Naive thymus-derived CD4-positive, alpha-beta T cell (primary cell): ENCODE results near the gene GRPEL1. TPM values are rescaled to one million over a fixed set of nuclear protein-coding genes. Genes with fewer than 3 reads are reported as not detected.

Experiments
- ATAC-seq: fragments of 150-1000 bp; cut with Tn5 transposase; 2 replicates; pipeline ENCODE4 v1.10.0; 2021; ENCODE audit warnings: mild to moderate bottlenecking, moderate library complexity
- CTCF ChIA-PET: fragments of 350-600 bp; sonication (Branson Sonifier 250); formaldehyde crosslinking; loops from one replicate; lab custom pipeline; 2021; ENCODE audit warnings: antibody characterized with exemption; lab: Charles Lee
- POLR2A ChIA-PET: fragments of 350-600 bp; sonication (Branson Sonifier 250); formaldehyde crosslinking; loops from one replicate; lab custom pipeline; 2021; ENCODE audit warnings: antibody characterized with exemption, inconsistent platforms; lab: Charles Lee
- DNase-seq, 9 donors: peaks; one replicate each; pipeline versions ENCODE4 v3.0.0 to v3.0.0-alpha.2; 2020 to 2022; ENCODE audit warnings: mixed read lengths in 1 of 9
- H3K27ac ChIP-seq: one replicate; pipeline ENCODE4 v1.7.0; 2013; ENCODE audit warnings: mild to moderate bottlenecking, low read depth, low read length, moderate library complexity
- H3K27me3 ChIP-seq, 2 donors: one replicate each; pipeline ENCODE4 v1.7.0; 2013; ENCODE audit warnings: low read length in 2 of 2, mild to moderate bottlenecking in 2 of 2, moderate library complexity in 2 of 2; ENCODE audit not compliant: control insufficient read depth in 2 of 2, insufficient read depth in 2 of 2
- H3K36me3 ChIP-seq, 3 experiments: 1 replicate in 2 of 3; 2 replicates in 1 of 3; pipeline ENCODE4 v1.7.0; 2013; ENCODE audit warnings: low read length in 3 of 3, mild to moderate bottlenecking in 3 of 3, moderate library complexity in 1 of 3; ENCODE audit not compliant: insufficient read depth in 3 of 3, control insufficient read depth in 2 of 3
- H3K4me1 ChIP-seq, 2 donors: one replicate each; pipeline ENCODE4 v1.7.0; 2013; ENCODE audit warnings: low read length in 2 of 2, mild to moderate bottlenecking in 2 of 2, moderate library complexity in 1 of 2; ENCODE audit not compliant: control insufficient read depth in 2 of 2, insufficient read depth in 2 of 2
- H3K4me3 ChIP-seq: 2 replicates; pipeline ENCODE4 v1.7.0; 2013; ENCODE audit warnings: mild to moderate bottlenecking, low read length
- H3K9me3 ChIP-seq, 3 experiments: 1 replicate in 2 of 3; 2 replicates in 1 of 3; pipeline ENCODE4 v1.7.0; 2013; ENCODE audit warnings: low read length in 3 of 3; ENCODE audit not compliant: control insufficient read depth in 2 of 3
- H3K27ac Mint-ChIP-seq, 9 donors: one replicate each; pipeline ENCODE4 v1.8.0; 2020 to 2022; ENCODE audit warnings: mixed read lengths in 9 of 9, mild to moderate bottlenecking in 8 of 9, moderate library complexity in 5 of 9, inconsistent platforms in 2 of 9
- H3K27me3 Mint-ChIP-seq, 5 donors: one replicate each; pipeline ENCODE4 v1.8.0; 2021 to 2022; ENCODE audit warnings: mixed read lengths in 5 of 5, mild to moderate bottlenecking in 1 of 5
- H3K36me3 Mint-ChIP-seq, 5 donors: one replicate each; pipeline ENCODE4 v1.8.0; 2020 to 2022; ENCODE audit warnings: mixed read lengths in 5 of 5, mild to moderate bottlenecking in 3 of 5, inconsistent platforms in 1 of 5
- H3K4me1 Mint-ChIP-seq, 7 donors: one replicate each; pipeline ENCODE4 v1.8.0; 2020 to 2022; ENCODE audit warnings: mixed read lengths in 7 of 7, mild to moderate bottlenecking in 3 of 7, inconsistent platforms in 1 of 7
- H3K4me3 Mint-ChIP-seq, 10 donors: one replicate each; pipeline ENCODE4 v1.8.0; 2020 to 2022; ENCODE audit warnings: mild to moderate bottlenecking in 10 of 10, mixed read lengths in 10 of 10, moderate library complexity in 6 of 10, inconsistent platforms in 2 of 10
- H3K9me3 Mint-ChIP-seq, 11 donors: one replicate each; pipeline ENCODE4 v1.8.0; 2020 to 2022; ENCODE audit warnings: mixed read lengths in 11 of 11, mild to moderate bottlenecking in 4 of 11, inconsistent platforms in 1 of 11, moderate library complexity in 1 of 11
- intact Hi-C, 2 donors: fragments of 100-400 bp; cut with micrococcal nuclease; formaldehyde crosslinking; loops; one replicate each; pipeline ENCODE4 v1.15.1; 2023
- polyA plus RNA-seq, 2 donors: library from polyadenylated mRNA; unstranded; fragments of 300-500 nt; fragmentation: Illumina TruSeq; gene quantifications; one replicate each; pipeline ENCODE4 v1.2.3, GENCODE V29; 2021
- total RNA-seq, 6 experiments: library from RNA in 5 of 6; stranded (reverse) in 5 of 6; gene quantifications; 1 replicate in 5 of 6; 2 replicates in 1 of 6; pipeline ENCODE4 v1.2.3 and lab custom pipeline; 2021 to 2026

Gene GRPEL1
- total and polyA plus RNA-seq, 7 experiments from 2014 or later, result 34.5 to 53.3 (median 45.0) TPM

DNA sequence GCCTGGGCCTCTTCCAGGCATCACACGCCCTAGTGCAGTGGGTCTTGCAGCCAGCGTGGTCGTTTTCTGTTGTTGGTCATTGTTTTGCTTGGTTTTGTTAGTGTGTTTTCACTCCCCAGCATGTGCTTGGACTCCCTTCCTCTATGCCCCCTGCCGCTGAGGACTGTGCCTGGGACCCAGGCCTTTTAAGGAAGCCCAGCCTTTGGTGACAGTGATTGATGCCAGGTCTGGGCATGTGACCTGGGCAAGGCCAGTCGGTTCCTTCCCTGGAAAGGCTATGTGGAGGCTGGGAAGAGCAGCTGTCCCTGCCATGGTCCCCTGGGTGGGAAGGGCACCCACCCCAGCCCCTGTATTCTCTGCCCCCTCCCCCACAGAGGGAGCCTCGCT lies 8.8 kb upstream of the GRPEL1 start:
- Mint-ChIP-seq H3K4me3 (no peak overlapping the region), H3K9me3 (peaks cover 0 to 15% (median 0%) of the 10 kb centered on the region in 11 donors), H3K27ac (no peak overlapping the region), H3K36me3 (no peaks in the 10 kb centered on the region), H3K4me1 (peaks cover 0 to 3% (median 0%) of the 10 kb centered on the region in 7 donors), H3K27me3 (peaks cover 0 to 32% (median 7%) of the 10 kb centered on the region in 5 donors)
- Histone ChIP-seq H3K27ac (no peak overlapping the region), H3K36me3 (no peaks in the 10 kb centered on the region), H3K4me1 (no peaks in the 10 kb centered on the region), H3K9me3 (no peaks in the 10 kb centered on the region), H3K27me3 (no peaks in the 10 kb centered on the region), H3K4me3 (no peak overlapping the region)
- ATAC-seq, result no peak
- ChIA-PET POLR2A (no interaction called here), CTCF (no interaction called here)
- DNase-seq, result no peak
- intact Hi-C loops, result no loop called here

DNA sequence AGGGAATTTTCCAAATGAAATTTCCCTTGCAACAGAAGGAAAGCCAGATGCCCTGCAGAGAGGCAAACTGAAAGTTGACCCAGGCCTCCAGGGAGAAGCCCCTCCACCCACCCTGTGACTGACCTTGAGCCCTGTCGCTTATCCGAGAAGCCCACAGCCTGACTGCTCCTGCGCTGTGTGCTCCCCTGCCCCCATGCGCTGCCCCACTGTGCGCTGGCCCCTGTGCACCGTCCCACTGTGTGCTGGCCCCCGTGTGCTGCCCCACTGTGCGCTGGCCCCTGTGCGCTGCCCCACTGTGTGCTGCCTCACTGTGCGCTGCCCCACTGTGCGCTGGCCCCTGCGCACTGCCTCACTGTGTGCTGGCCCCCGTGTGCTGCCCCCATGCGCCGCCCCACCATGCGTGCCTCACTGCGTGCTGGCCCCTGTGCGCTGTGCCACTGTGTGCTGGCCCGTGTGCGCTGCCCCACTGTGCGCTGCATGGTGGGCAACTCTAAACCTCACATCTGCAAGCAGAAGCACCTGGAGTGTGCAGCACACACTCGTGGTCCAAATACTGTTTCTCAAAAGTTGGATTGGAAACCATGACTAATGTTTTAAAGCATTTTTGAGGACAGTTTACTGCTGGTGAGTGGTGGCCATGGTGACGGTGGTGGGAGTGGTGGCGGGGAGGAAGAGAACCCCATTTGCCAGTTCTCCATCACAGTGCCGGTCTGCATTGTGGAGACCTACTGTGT lies 8.3 kb upstream of the GRPEL1 start:
- ChIA-PET CTCF (no interaction called here), POLR2A (no interaction called here)
- peaks cover 0 to 12% (median 0%) of the 10 kb centered on the region in 11 donors for H3K9me3 Mint-ChIP-seq
- H3K4me3 ChIP-seq, result no peak overlapping the region
- H3K36me3 Mint-ChIP-seq, result no peaks in the 10 kb centered on the region
- H3K4me3 Mint-ChIP-seq, result no peak overlapping the region
- peaks cover 0 to 31% (median 4%) of the 10 kb centered on the region in 5 donors for H3K27me3 Mint-ChIP-seq
- no peaks in the 10 kb centered on the region for H3K36me3 ChIP-seq
- DNase-seq, result no peak
- peaks cover 0 to 3% (median 0%) of the 10 kb centered on the region in 7 donors for H3K4me1 Mint-ChIP-seq
- H3K27ac ChIP-seq, result no peak overlapping the region
- H3K27ac Mint-ChIP-seq, result no peak overlapping the region
- no peak for ATAC-seq
- H3K27me3 ChIP-seq, result no peaks in the 10 kb centered on the region
- no peaks in the 10 kb centered on the region for H3K9me3 ChIP-seq
- intact Hi-C loops, result no loop called here
- H3K4me1 ChIP-seq, result no peaks in the 10 kb centered on the region

DNA sequence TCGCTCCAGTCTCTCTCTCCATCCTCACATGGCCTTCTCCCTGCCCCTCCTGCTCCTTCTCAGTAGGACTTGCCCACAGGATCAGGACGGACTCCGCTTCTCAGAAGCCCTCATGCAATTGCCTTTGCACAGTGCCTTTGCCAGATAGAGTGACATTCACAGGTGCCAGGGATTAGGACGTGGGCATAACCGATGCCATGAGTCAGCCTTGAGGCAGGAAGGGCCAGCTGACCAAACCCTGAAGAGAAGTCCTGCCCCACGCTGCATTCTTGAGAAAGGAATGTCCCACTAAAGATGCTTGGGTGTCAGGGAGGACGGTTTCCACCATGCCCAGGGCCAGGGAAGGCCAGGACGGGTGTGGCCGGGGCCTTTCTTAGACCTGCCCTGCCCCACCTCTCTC lies 6.6 kb upstream of the GRPEL1 start:
- intact Hi-C loops, result no loop called here
- Histone ChIP-seq H3K4me3 (no peak overlapping the region), H3K27ac (no peak overlapping the region), H3K27me3 (no peaks in the 10 kb centered on the region), H3K4me1 (peaks cover 5% of the 10 kb centered on the region in 2 donors), H3K36me3 (no peaks in the 10 kb centered on the region), H3K9me3 (no peaks in the 10 kb centered on the region)
- Mint-ChIP-seq H3K36me3 (no peaks in the 10 kb centered on the region), H3K27ac (no peak overlapping the region), H3K9me3 (no peaks in the 10 kb centered on the region), H3K4me3 (no peak overlapping the region), H3K27me3 (peaks cover 0 to 20% (median 4%) of the 10 kb centered on the region in 5 donors), H3K4me1 (peaks cover 8 to 11% (median 10%) of the 10 kb centered on the region in 7 donors)
- POLR2A ChIA-PET, result no interaction called here
- DNase-seq, result no peak
- CTCF ChIA-PET, result interaction anchor here (0.6 kb wide), 1 partner anchor 567 kb away, joined by 3 read pairs; no protein-coding TSS in a partner anchor
- no peak for ATAC-seq

DNA sequence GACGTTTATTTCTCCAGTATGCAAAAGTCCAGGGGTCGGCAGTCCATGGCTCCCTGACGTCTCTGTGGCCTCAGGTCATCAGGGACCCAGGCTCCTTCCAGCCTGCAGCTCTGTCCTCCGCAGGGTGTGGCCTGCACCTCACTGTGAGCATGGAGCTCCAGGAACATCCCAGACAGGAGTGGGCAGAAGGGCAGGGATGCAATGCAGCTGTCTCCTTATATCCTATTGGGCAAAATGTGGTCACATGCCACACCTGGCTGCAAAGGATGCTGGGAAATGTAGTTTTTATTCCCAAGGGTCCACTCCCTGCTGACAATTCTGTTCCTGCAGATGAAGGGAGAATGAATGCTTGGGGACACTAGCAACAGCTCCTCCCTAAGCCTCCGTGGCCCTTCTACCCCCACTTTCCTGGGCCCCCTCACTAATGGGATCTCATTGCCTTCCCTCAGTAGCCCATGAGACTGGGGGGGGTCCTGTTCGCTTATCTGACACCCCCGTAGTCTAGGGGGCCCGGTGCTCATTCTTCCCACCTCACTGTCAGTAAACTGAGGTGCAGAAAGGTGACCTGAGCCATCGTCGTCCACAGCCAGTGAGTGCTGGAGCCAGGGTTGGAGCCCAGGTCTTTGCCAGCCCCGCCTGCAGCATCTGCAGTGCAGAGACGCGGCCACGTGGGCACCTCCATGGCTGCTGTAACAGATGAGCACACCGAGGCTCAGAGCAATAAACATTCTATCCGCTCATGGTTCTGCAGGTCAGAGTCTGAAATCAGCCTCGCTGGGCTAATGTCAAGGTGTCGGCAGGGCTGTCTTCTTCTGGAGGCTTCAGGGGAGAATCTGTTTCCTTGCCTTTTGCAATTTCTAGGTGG lies 5.9 kb upstream of the GRPEL1 start:
- H3K27me3 ChIP-seq, result no peaks in the 10 kb centered on the region
- no peak for ATAC-seq
- Mint-ChIP-seq H3K36me3 (no peaks in the 10 kb centered on the region), H3K27ac (no peak overlapping the region), H3K9me3 (no peaks in the 10 kb centered on the region), H3K4me1 (peaks cover 10 to 17% (median 15%) of the 10 kb centered on the region in 7 donors), H3K4me3 (no peak overlapping the region), H3K27me3 (peaks cover 0 to 16% (median 4%) of the 10 kb centered on the region in 5 donors)
- H3K4me1 ChIP-seq, result peaks cover 8% of the 10 kb centered on the region in 2 donors
- no peak overlapping the region for H3K27ac ChIP-seq
- DNase-seq, result peak in 1 of 9 donors; percentile 24
- no peaks in the 10 kb centered on the region for H3K36me3 ChIP-seq
- intact Hi-C loops, result no loop called here
- POLR2A ChIA-PET, result interaction anchor here (0.6 to 10.5 kb wide), 2 partner anchors 30 to 143 kb away, joined by 3 to 173 read pairs; partner anchors contain the start of gene TADA2B
- no peaks in the 10 kb centered on the region for H3K9me3 ChIP-seq
- no peak overlapping the region for H3K4me3 ChIP-seq
- CTCF ChIA-PET, result interaction anchor here (0.6 to 2.1 kb wide), 3 partner anchors 40 to 356 kb away, joined by 3 to 5 read pairs (median 4); no protein-coding TSS in a partner anchor

DNA sequence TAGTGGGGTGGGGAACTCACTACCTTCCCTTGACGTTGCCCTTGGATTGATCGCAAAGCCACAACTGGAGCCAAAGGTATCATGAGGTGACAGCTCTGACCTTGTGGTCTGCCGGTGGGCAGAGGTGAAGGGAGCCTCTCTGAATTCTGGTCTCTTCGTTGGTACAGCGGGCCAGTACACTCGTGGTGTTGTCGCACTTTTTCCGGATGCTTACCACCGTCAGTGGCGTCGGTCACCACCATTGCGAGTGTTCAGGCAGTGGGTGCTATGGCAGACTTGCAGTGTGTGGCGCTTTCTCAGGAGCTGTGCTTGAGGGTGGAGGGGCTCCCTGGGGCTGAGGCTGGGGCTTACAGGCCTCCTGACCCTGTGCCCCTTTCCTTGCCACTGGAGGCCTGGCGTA lies 5.2 kb upstream of the GRPEL1 start:
- DNase-seq, result no peak
- POLR2A ChIA-PET, result interaction anchor here (0.5 to 10.5 kb wide), 4 partner anchors 16 to 174 kb away, joined by 3 to 173 read pairs (median 4); partner anchors contain the start of gene TADA2B

More for the DNA sequence above, 5.2 kb upstream of the GRPEL1 start:
- CTCF ChIA-PET, result interaction anchor here (0.6 to 2.1 kb wide), 3 partner anchors 125 to 355 kb away, joined by 3 to 5 read pairs (median 3); no protein-coding TSS in a partner anchor
- H3K4me1 Mint-ChIP-seq, result peaks cover 15 to 24% (median 20%) of the 10 kb centered on the region in 7 donors
- no peak overlapping the region for H3K4me3 Mint-ChIP-seq
- H3K27me3 ChIP-seq, result no peaks in the 10 kb centered on the region
- intact Hi-C loops, result no loop called here
- no peaks in the 10 kb centered on the region for H3K36me3 Mint-ChIP-seq
- H3K9me3 Mint-ChIP-seq, result no peaks in the 10 kb centered on the region
- H3K4me3 ChIP-seq, result no peak overlapping the region
- ATAC-seq, result no peak
- H3K27ac Mint-ChIP-seq, result no peak overlapping the region
- H3K9me3 ChIP-seq, result no peaks in the 10 kb centered on the region
- H3K27me3 Mint-ChIP-seq, result peaks cover 0 to 16% (median 4%) of the 10 kb centered on the region in 5 donors
- H3K4me1 ChIP-seq, result peaks cover 10 to 11% of the 10 kb centered on the region in 2 donors
- H3K36me3 ChIP-seq, result no peaks in the 10 kb centered on the region
- H3K27ac ChIP-seq, result no peak overlapping the region
